ENCODE data around the gene DCP1B.

DCP1B gene

GRCh38 chr12:1936406-1937320, 67.6 kb downstream of the DCP1B start:
- Histone ChIP-seq H3K4me3 (ENCODE audit: insufficient read depth in 1 of 2, low read depth in 1 of 2, low read length in 2 of 2) (no peak overlapping the region), H2BK5ac (ENCODE audit: low read depth, low read length, poor library complexity, severe bottlenecking) (no peak overlapping the region), H3K9ac (ENCODE audit: low read length) (no peak overlapping the region), H2BK12ac (ENCODE audit: low read length in 2 of 2) (no peak overlapping the region), H3K27me3 (ENCODE audit: control insufficient read depth in 1 of 2, insufficient read depth in 1 of 2, low read length in 2 of 2) (peaks cover 0 to 2% of the 10 kb centered on the region in 2 experiments), H2AK5ac (ENCODE audit: low read length, severe bottlenecking) (no peak overlapping the region), H3K4me2 (ENCODE audit: low read length, poor library complexity, severe bottlenecking) (no peak overlapping the region), H3K27ac (ENCODE audit: low read length, poor library complexity, severe bottlenecking) (no peak overlapping the region), H3K9me3 (ENCODE audit: control insufficient read depth, low read length) (no peaks in the 10 kb centered on the region), H3K36me3 (ENCODE audit: control insufficient read depth in 1 of 2, insufficient read depth in 2 of 2, low read depth in 1 of 2, low read length in 2 of 2) (peaks cover 18 to 32% of the 10 kb centered on the region in 2 experiments), H3K23ac (ENCODE audit: low read length in 2 of 2) (no peak overlapping the region), H3K79me1 (replicated peaks; ENCODE audit: low read length, poor library complexity, severe bottlenecking) (peaks cover 6% of the 10 kb centered on the region), H3K4me1 (ENCODE audit: control insufficient read depth, insufficient read depth, low read depth, low read length) (peaks cover 17% of the 10 kb centered on the region), H3K14ac (ENCODE audit: low read length in 2 of 2) (no peak overlapping the region), H2BK15ac (ENCODE audit: low read depth, poor library complexity, severe bottlenecking) (no peak overlapping the region), H3K4ac (ENCODE audit: low read depth in 1 of 2, low read length in 2 of 2) (no peak overlapping the region), H2AFZ (ENCODE audit: low read depth, low read length) (no peak overlapping the region), H4K91ac (ENCODE audit: low read length) (peak overlapping the region; percentile 37), H2BK120ac (ENCODE audit: low read depth, low read length) (no peak overlapping the region), H3K18ac (ENCODE audit: low read depth in 1 of 2, low read length in 2 of 2) (no peak overlapping the region), H4K8ac (ENCODE audit: low read length) (peak overlapping the region; percentile 55)
- 94% methylated on average over 22 of the region's 25 CpGs for WGBS
- DNase-seq, result peak; percentile 38

- H3K27me3 ChIP-seq (ENCODE audit: control insufficient read depth in 1 of 2, insufficient read depth in 1 of 2, low read length in 2 of 2), result peaks cover 3 to 9% of the 10 kb centered on the region in 2 experiments
- no peak overlapping the region for H2BK5ac ChIP-seq (ENCODE audit: low read depth, low read length, poor library complexity, severe bottlenecking)
- H4K8ac ChIP-seq (ENCODE audit: low read length), result peak overlapping the region; percentile 32
- H3K4me3 ChIP-seq (ENCODE audit: insufficient read depth in 1 of 2, low read depth in 1 of 2, low read length in 2 of 2), result no peak overlapping the region
- no peak overlapping the region for H3K18ac ChIP-seq (ENCODE audit: low read depth in 1 of 2, low read length in 2 of 2)
- H3K79me1 ChIP-seq (replicated peaks; ENCODE audit: low read length, poor library complexity, severe bottlenecking), result peaks cover 6% of the 10 kb centered on the region
- H2AK5ac ChIP-seq (ENCODE audit: low read length, severe bottlenecking), result no peak overlapping the region
- H3K9me3 ChIP-seq (ENCODE audit: control insufficient read depth, low read length), result no peaks in the 10 kb centered on the region
- no peak overlapping the region for H2BK12ac ChIP-seq (ENCODE audit: low read length in 2 of 2)
- H2BK120ac ChIP-seq (ENCODE audit: low read depth, low read length), result no peak overlapping the region
- H3K4me2 ChIP-seq (ENCODE audit: low read length, poor library complexity, severe bottlenecking), result no peak overlapping the region
- peak overlapping the region; percentile 44 for H4K91ac ChIP-seq (ENCODE audit: low read length)
- H2BK15ac ChIP-seq (ENCODE audit: low read depth, poor library complexity, severe bottlenecking), result peak overlapping the region; percentile 19
- H3K4me1 ChIP-seq (ENCODE audit: control insufficient read depth, insufficient read depth, low read depth, low read length), result peaks cover 17% of the 10 kb centered on the region
- no peak overlapping the region for H3K14ac ChIP-seq (ENCODE audit: low read length in 2 of 2)
- DNase-seq, result no peak
- H2AFZ ChIP-seq (ENCODE audit: low read depth, low read length), result no peak overlapping the region
- H3K27ac ChIP-seq (ENCODE audit: low read length, poor library complexity, severe bottlenecking), result no peak overlapping the region
- 96% methylated on average over 21 of the region's 21 CpGs for WGBS
- no peak overlapping the region for H3K4ac ChIP-seq (ENCODE audit: low read depth in 1 of 2, low read length in 2 of 2)
- H3K36me3 ChIP-seq (ENCODE audit: control insufficient read depth in 1 of 2, insufficient read depth in 2 of 2, low read depth in 1 of 2, low read length in 2 of 2), result peaks cover 18 to 26% of the 10 kb centered on the region in 2 experiments
- H3K9ac ChIP-seq (ENCODE audit: low read length), result no peak overlapping the region
- H3K23ac ChIP-seq (ENCODE audit: low read length in 2 of 2), result no peak overlapping the region
Observed at GRCh38 chr12:1935700-1936378, 68.4 kb downstream of the DCP1B start.

GRCh38 chr12:1935242-1935641, 69.0 kb downstream of the DCP1B start:
- peak overlapping the region in 1 of 2 experiments; percentile 64 for H2BK12ac ChIP-seq (ENCODE audit: low read length in 2 of 2)
- peak overlapping the region; percentile 28 for H4K91ac ChIP-seq (ENCODE audit: low read length)
- peaks cover 6% of the 10 kb centered on the region for H3K79me1 ChIP-seq (replicated peaks; ENCODE audit: low read length, poor library complexity, severe bottlenecking)
- no peak overlapping the region for H3K14ac ChIP-seq (ENCODE audit: low read length in 2 of 2)
- no peak overlapping the region for H2AK5ac ChIP-seq (ENCODE audit: low read length, severe bottlenecking)
- 87% methylated on average over 10 of the region's 10 CpGs for WGBS
- DNase-seq, result no peak
- no peak overlapping the region for H3K23ac ChIP-seq (ENCODE audit: low read length in 2 of 2)
- peaks cover 17% of the 10 kb centered on the region for H3K4me1 ChIP-seq (ENCODE audit: control insufficient read depth, insufficient read depth, low read depth, low read length)
- H3K4ac ChIP-seq (ENCODE audit: low read depth in 1 of 2, low read length in 2 of 2), result no peak overlapping the region
- no peak overlapping the region for H3K27ac ChIP-seq (ENCODE audit: low read length, poor library complexity, severe bottlenecking)
- H2BK5ac ChIP-seq (ENCODE audit: low read depth, low read length, poor library complexity, severe bottlenecking), result no peak overlapping the region
- H3K4me3 ChIP-seq (ENCODE audit: insufficient read depth in 1 of 2, low read depth in 1 of 2, low read length in 2 of 2), result no peak overlapping the region
- no peak overlapping the region for H3K18ac ChIP-seq (ENCODE audit: low read depth in 1 of 2, low read length in 2 of 2)
- no peak overlapping the region for H2BK120ac ChIP-seq (ENCODE audit: low read depth, low read length)
- peaks cover 9 to 15% of the 10 kb centered on the region in 2 experiments for H3K27me3 ChIP-seq (ENCODE audit: control insufficient read depth in 1 of 2, insufficient read depth in 1 of 2, low read length in 2 of 2)
- no peak overlapping the region for H3K9ac ChIP-seq (ENCODE audit: low read length)
- no peak overlapping the region for H2AFZ ChIP-seq (ENCODE audit: low read depth, low read length)
- no peaks in the 10 kb centered on the region for H3K9me3 ChIP-seq (ENCODE audit: control insufficient read depth, low read length)
- H3K4me2 ChIP-seq (ENCODE audit: low read length, poor library complexity, severe bottlenecking), result no peak overlapping the region
- peaks cover 18 to 24% of the 10 kb centered on the region in 2 experiments for H3K36me3 ChIP-seq (ENCODE audit: control insufficient read depth in 1 of 2, insufficient read depth in 2 of 2, low read depth in 1 of 2, low read length in 2 of 2)
- no peak overlapping the region for H2BK15ac ChIP-seq (ENCODE audit: low read depth, poor library complexity, severe bottlenecking)
- peak overlapping the region; percentile 54 for H4K8ac ChIP-seq (ENCODE audit: low read length)

- H3K36me3 ChIP-seq (ENCODE audit: control insufficient read depth in 1 of 2, insufficient read depth in 2 of 2, low read depth in 1 of 2, low read length in 2 of 2), result peaks cover 18 to 22% of the 10 kb centered on the region in 2 experiments
Observed at GRCh38 chr12:1934831-1935230, 69.4 kb downstream of the DCP1B start.

More at GRCh38 chr12:1934831-1935230, 69.4 kb downstream of the DCP1B start:
- no peak overlapping the region for H3K23ac ChIP-seq (ENCODE audit: low read length in 2 of 2)
- H3K27ac ChIP-seq (ENCODE audit: low read length, poor library complexity, severe bottlenecking), result no peak overlapping the region
- H3K4me1 ChIP-seq (ENCODE audit: control insufficient read depth, insufficient read depth, low read depth, low read length), result peaks cover 17% of the 10 kb centered on the region
- no peak overlapping the region for H3K4me2 ChIP-seq (ENCODE audit: low read length, poor library complexity, severe bottlenecking)
- H2AK5ac ChIP-seq (ENCODE audit: low read length, severe bottlenecking), result no peak overlapping the region
- peaks cover 13 to 18% of the 10 kb centered on the region in 2 experiments for H3K27me3 ChIP-seq (ENCODE audit: control insufficient read depth in 1 of 2, insufficient read depth in 1 of 2, low read length in 2 of 2)
- H2BK15ac ChIP-seq (ENCODE audit: low read depth, poor library complexity, severe bottlenecking), result peak overlapping the region; percentile 38
- DNase-seq, result no peak
- no peak overlapping the region for H3K4me3 ChIP-seq (ENCODE audit: insufficient read depth in 1 of 2, low read depth in 1 of 2, low read length in 2 of 2)
- 92% methylated on average over 12 of the region's 12 CpGs for WGBS
- H3K4ac ChIP-seq (ENCODE audit: low read depth in 1 of 2, low read length in 2 of 2), result no peak overlapping the region
- H3K14ac ChIP-seq (ENCODE audit: low read length in 2 of 2), result no peak overlapping the region
- H2AFZ ChIP-seq (ENCODE audit: low read depth, low read length), result no peak overlapping the region
- peak overlapping the region; percentile 54 for H4K8ac ChIP-seq (ENCODE audit: low read length)
- H3K9ac ChIP-seq (ENCODE audit: low read length), result no peak overlapping the region
- H4K91ac ChIP-seq (ENCODE audit: low read length), result peak overlapping the region; percentile 28
- peak overlapping the region in 1 of 2 experiments; percentile 64 for H2BK12ac ChIP-seq (ENCODE audit: low read length in 2 of 2)
- no peak overlapping the region for H3K18ac ChIP-seq (ENCODE audit: low read depth in 1 of 2, low read length in 2 of 2)
- no peak overlapping the region for H2BK120ac ChIP-seq (ENCODE audit: low read depth, low read length)
- H3K79me1 ChIP-seq (replicated peaks; ENCODE audit: low read length, poor library complexity, severe bottlenecking), result peaks cover 6% of the 10 kb centered on the region
- H2BK5ac ChIP-seq (ENCODE audit: low read depth, low read length, poor library complexity, severe bottlenecking), result no peak overlapping the region
- H3K9me3 ChIP-seq (ENCODE audit: control insufficient read depth, low read length), result no peaks in the 10 kb centered on the region

All from mesenchymal stem cell (in vitro differentiated cells and primary cell).